GM12878 (cell line): Measurements from ENCODE around the gene BEST4. TPM values are rescaled to one million over a fixed set of nuclear protein-coding genes. Genes with fewer than 3 reads are reported as not detected.
A peak's percentile ranks its signal among the peaks of the same experiment; 100 is the strongest.
"Not testable (repeated sequence)": the region's sequence is repeated elsewhere in the genome, so short reads cannot be mapped to it uniquely, and the experiment has no call there.

Source experiments
- ATAC-seq: fragments of 200-7000 bp; cut with Tn5 transposase; 3 replicates; pipeline ENCODE4 v1.9.1; 2020; ENCODE audit warnings: mild to moderate bottlenecking, moderate library complexity
- BruUV-seq: library from RNA; stranded (reverse); fragments of 400-500 nt; replicated peaks from 2 replicates; lab custom pipeline; 2021; lab: Mats Ljungman, UMichigan
- CTCF ChIA-PET: fragments of 300-600 bp; sonication (Branson Sonifier 250); formaldehyde crosslinking; extraction: SDS; loops from one replicate; lab custom pipeline; 2021; ENCODE audit warnings: inconsistent platforms; lab: Yijun Ruan, JAX
- POLR2A ChIA-PET: fragments of 350-600 bp; formaldehyde crosslinking; extraction: SDS; loops from one replicate; lab custom pipeline; 2021; ENCODE audit warnings: inconsistent platforms; lab: Charles Lee
- RAD21 ChIA-PET: fragments of 300-600 bp; sonication (Branson Sonifier 250); formaldehyde crosslinking; loops from one replicate; lab custom pipeline; 2023; ENCODE audit warnings: antibody characterized with exemption; ENCODE audit not compliant: unreplicated experiment; lab: Charles Lee
- SMC1A ChIA-PET: fragments of 300-600 bp; sonication (Branson Sonifier 250); formaldehyde crosslinking; loops from one replicate; lab custom pipeline; 2023; ENCODE audit not compliant: unreplicated experiment, uncharacterized antibody; lab: Charles Lee
- DNase-seq: peaks from one replicate; pipeline ENCODE4 v3.0.0-alpha.2; 2011; ENCODE audit warnings: low read depth, low spot score
- FAIRE-seq: peaks from 3 replicates; lab custom pipeline; 2011; peaks lifted over from hg19 to GRCh38; lab: Jason Lieb, UNC
- H2AFZ ChIP-seq: 2 replicates; pipeline ENCODE4 v1.6.0; 2011; ENCODE audit warnings: low read depth, low read length, control low read depth; ENCODE audit not compliant: control insufficient read depth
- H3K27ac ChIP-seq: 2 replicates; pipeline ENCODE4 v1.5.1; 2011; ENCODE audit warnings: control low read depth; ENCODE audit not compliant: control insufficient read depth, insufficient read depth
- H3K27me3 ChIP-seq, 2 experiments: replicated peaks in 1 of 2; 2 replicates each; pipeline versions ENCODE4 v1.6.0 to v1.6.1; 2011; ENCODE audit warnings: low read length in 1 of 2; ENCODE audit not compliant: control insufficient read depth in 2 of 2, insufficient read depth in 2 of 2
- H3K36me3 ChIP-seq, 2 experiments: 2 replicates each; pipeline ENCODE4 v1.5.1; 2011; ENCODE audit warnings: low read length in 1 of 2; ENCODE audit not compliant: control insufficient read depth in 2 of 2, insufficient read depth in 2 of 2
- H3K4me1 ChIP-seq: 2 replicates; pipeline ENCODE4 v1.6.1; 2011; ENCODE audit warnings: mild to moderate bottlenecking, low read length, moderate library complexity, mixed read lengths; ENCODE audit not compliant: control insufficient read depth, insufficient read depth
- H3K4me2 ChIP-seq: 2 replicates; pipeline ENCODE4 v1.6.0; 2011; ENCODE audit warnings: control low read depth; ENCODE audit not compliant: control insufficient read depth, insufficient read depth
- H3K4me3 ChIP-seq: fragments of 200-600 bp; sonication (generic); 2 replicates; pipeline ENCODE4 v1.5.1; 2016
- H3K79me2 ChIP-seq: 2 replicates; pipeline ENCODE4 v1.6.0; 2011; ENCODE audit warnings: low read length; ENCODE audit not compliant: control insufficient read depth, insufficient read depth
- H3K9ac ChIP-seq: 2 replicates; pipeline ENCODE4 v1.8.0; 2011; ENCODE audit warnings: low read length, control low read depth, mixed read lengths; ENCODE audit not compliant: control insufficient read depth, insufficient read depth
- H3K9me3 ChIP-seq: replicated peaks from 3 replicates; pipeline ENCODE4 v1.5.1; 2011; ENCODE audit warnings: mild to moderate bottlenecking, low read length; ENCODE audit not compliant: control insufficient read depth, insufficient read depth
- H4K20me1 ChIP-seq: 2 replicates; pipeline ENCODE4 v1.6.0; 2011; ENCODE audit not compliant: control insufficient read depth, insufficient read depth
- ELK1 ChIP-seq: IDR thresholded peaks from 2 replicates; pipeline ENCODE4 v1.6.1; 2012; ENCODE audit warnings: low read depth, low read length, improper control_type of control experiment
- IKZF2 ChIP-seq, 2 experiments: fragments of 450-650 bp; IDR thresholded peaks; 2 replicates each; pipeline ENCODE4 v1.6.1; 2017; ENCODE audit warnings: mild to moderate bottlenecking in 2 of 2, moderate library complexity in 2 of 2
- MLLT1 ChIP-seq: fragments of 450-650 bp; IDR thresholded peaks from 2 replicates; pipeline ENCODE4 v1.6.1; 2016; ENCODE audit warnings: mild to moderate bottlenecking
- NFXL1 ChIP-seq: fragments of 450-650 bp; IDR thresholded peaks from 2 replicates; pipeline ENCODE4 v1.6.1; 2017; ENCODE audit warnings: antibody characterized with exemption, mild to moderate bottlenecking, borderline replicate concordance
- NFYA ChIP-seq: IDR thresholded peaks from 2 replicates; pipeline ENCODE4 v1.6.1; 2011; ENCODE audit warnings: low read depth, mild to moderate bottlenecking, low read length, improper control_type of control experiment, borderline replicate concordance
- PAX8 ChIP-seq: fragments of 450-650 bp; IDR thresholded peaks from 2 replicates; pipeline ENCODE4 v1.6.1; 2017; ENCODE audit warnings: mild to moderate bottlenecking, moderate library complexity
- ZSCAN29 ChIP-seq: fragments of 450-650 bp; IDR thresholded peaks from 2 replicates; pipeline ENCODE4 v1.6.1; 2017; ENCODE audit warnings: mild to moderate bottlenecking, moderate library complexity
- WGBS: methylation state at CpG from one replicate; pipeline ENCODE4 v1.1.6; 2016; ENCODE audit warnings: low lambda C conversion rate; ENCODE audit not compliant: insufficient replicate concordance, insufficient coverage; ENCODE audit errors: missing lambda C conversion rate; 5-methylcytosine and 5-hydroxymethylcytosine counted together
- in situ Hi-C: fragments of 300-500 bp; cut with MboI; formaldehyde crosslinking; loops from 9 replicates; pipeline ENCODE4 v1.14.3; 2018; ENCODE audit warnings: mixed read lengths
- intact Hi-C: fragments of 100-400 bp; cut with micrococcal nuclease; formaldehyde crosslinking; loops from one replicate; pipeline ENCODE4 v1.14.2; 2022; ENCODE audit not compliant: unreplicated experiment
- polyA plus RNA-seq, 11 experiments: library from polyadenylated mRNA; depleted of rRNA in 4 of 11; unstranded in 6 of 11; stranded (reverse) in 5 of 11; fragments of >200 nt; fragmentation: Nextera tagmentation in 4 of 11; fragmentation: Illumina TruSeq in 1 of 11; extraction: Ambion mirVana in 4 of 11; extraction: Trizol in 1 of 11; gene quantifications; 1 replicate in 1 of 11; 2 replicates in 10 of 11; pipeline versions ENCODE4 v1.2.1 to v1.2.3, GENCODE V29; 2011 to 2016; ENCODE audit warnings: inconsistent platforms in 2 of 11, missing spikeins in 2 of 11, low read depth in 1 of 11
- total RNA-seq, 4 experiments: library from RNA; depleted of rRNA in 3 of 4; stranded (reverse); fragments of >200 nt in 3 of 4; fragmentation: Illumina TruSeq in 1 of 4; extraction: Trizol in 1 of 4; gene quantifications; 2 replicates each; pipeline versions ENCODE4 v1.2.1 to v1.2.3, GENCODE V29; 2013 to 2021

The BEST4 gene
- total and polyA plus RNA-seq, 10 of the 15 experiments (the other 5 are each of a cell fraction or from before 2014, with no cell fraction given): 0.06 to 1.3 (median 0.42) TPM

DNA sequence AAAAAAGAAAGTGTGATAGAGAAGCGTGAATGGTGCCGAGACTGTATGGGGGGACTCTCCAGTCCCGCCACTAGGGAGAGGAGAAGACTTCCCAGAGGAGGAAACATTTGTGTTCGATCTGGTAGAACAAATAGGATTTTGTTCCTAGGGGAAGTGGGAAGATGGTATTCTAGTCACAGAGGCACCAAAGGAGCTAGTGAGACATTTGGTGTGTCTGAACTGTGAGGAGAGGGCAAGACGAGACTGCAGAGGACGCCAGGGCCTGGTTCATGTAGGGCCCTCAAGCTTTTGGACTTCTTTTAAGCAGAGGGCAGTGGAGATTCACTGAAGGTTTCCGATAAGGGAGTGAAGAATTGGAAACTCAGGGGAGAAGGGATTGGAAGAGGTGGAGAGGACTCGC is 23.3 kb upstream of the BEST4 start:
- no TSS peak for BruUV-seq
- WGBS: 83% methylated on average over 8 of the region's 8 CpGs
- Histone ChIP-seq H4K20me1 (no peaks in the 10 kb centered on the region), H3K4me3 (no peak overlapping the region), H3K9me3 (no peaks in the 10 kb centered on the region), H3K4me1 (peaks cover 49% of the 10 kb centered on the region), H3K79me2 (no peaks in the 10 kb centered on the region), H3K27me3 (no peaks in the 10 kb centered on the region), H2AFZ (no peak overlapping the region; the same call in 1 of the 2 replicates), H3K36me3 (no peaks in the 10 kb centered on the region; a peak in 1 of 4 replicates), H3K27ac (no peak overlapping the region; the same call in 1 of the 2 replicates), H3K4me2 (no peak overlapping the region), H3K9ac (no peak overlapping the region)
- in situ Hi-C loops: no loop called here
- TF ChIP-seq ELK1 (no peak), NFYA (no peak), PAX8 (no peak), NFXL1 (no peak), ZSCAN29 (no peak)
- intact Hi-C loops: no loop called here
- ChIA-PET SMC1A (interaction anchor here (4.6 kb wide), 1 partner anchor 9 kb away, joined by 52 read pairs; no protein-coding TSS in a partner anchor), CTCF (interaction anchor here (1.0 to 1.8 kb wide), 2 partner anchors 8 to 11 kb away, joined by 3 to 6 read pairs; partner anchors contain the start of gene PLK3), POLR2A (interaction anchor here (0.7 to 5.1 kb wide), 5 partner anchors 7 to 492 kb away, joined by 3 to 51 read pairs (median 6); partner anchors contain the start of genes PLK3 and RNU5D-1), RAD21 (interaction anchor here (0.7 kb wide), 1 partner anchor 88 kb away, joined by 3 read pairs; no protein-coding TSS in a partner anchor)
- DNase-seq: no peak
- no peak for ATAC-seq
- no peak for FAIRE-seq

DNA sequence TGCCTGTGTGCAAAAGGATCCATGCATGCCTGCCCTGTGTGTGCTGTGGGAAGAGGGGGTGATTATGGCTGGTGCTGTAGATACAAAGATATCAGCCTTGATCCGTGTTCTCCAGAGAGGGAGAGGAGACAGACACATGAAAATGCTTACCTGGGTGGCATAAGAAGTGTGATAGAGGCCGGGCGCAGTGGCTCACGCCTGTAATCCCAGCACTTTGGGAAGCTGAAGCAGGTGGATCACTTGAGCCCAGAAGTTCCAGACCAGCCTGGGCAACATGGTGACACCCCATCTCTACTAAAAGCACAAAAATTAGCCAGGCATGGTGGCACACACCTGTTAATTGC is 22.8 kb upstream of the BEST4 start:
- H3K79me2 ChIP-seq, ATAC-seq, BruUV-seq, H4K20me1 ChIP-seq, H2AFZ ChIP-seq, H3K36me3 ChIP-seq, H3K27me3 ChIP-seq, DNase-seq, intact Hi-C loops, H3K4me3 ChIP-seq, H3K9me3 ChIP-seq, in situ Hi-C loops: not testable (repeated sequence)
- peak overlapping the region; percentile 22; the same call in 1 of the 2 replicates for H3K9ac ChIP-seq
- TF ChIP-seq IKZF2 (IDR thresholded peaks at IDR 0.05) (peak in 1 of 2 experiments; percentile 6; a peak in 1 of 4 replicates), MLLT1 (peak; percentile 46; the same call in 1 of the 2 replicates)
- peak overlapping the region; percentile 71; the same call in 1 of the 2 replicates for H3K4me2 ChIP-seq
- ChIA-PET SMC1A (interaction anchor here (4.6 kb wide), 1 partner anchor 9 kb away, joined by 52 read pairs; no protein-coding TSS in a partner anchor), POLR2A (interaction anchor here (0.7 to 5.1 kb wide), 6 partner anchors 8 to 493 kb away, joined by 3 to 51 read pairs (median 6); partner anchors contain the start of genes PLK3 and RNU5D-1), CTCF (interaction anchor here (1.0 to 1.8 kb wide), 3 partner anchors 8 to 80 kb away, joined by 3 to 11 read pairs (median 6); partner anchors contain the start of genes PLK3 and RNU5D-1), RAD21 (interaction anchor here (1.6 to 3.5 kb wide), 3 partner anchors 11 to 88 kb away, joined by 4 to 30 read pairs (median 21); partner anchors contain the start of gene PLK3)
- H3K27ac ChIP-seq: peak overlapping the region; percentile 95
- FAIRE-seq: peak; percentile 27
- H3K4me1 ChIP-seq: peaks cover 52% of the 10 kb centered on the region
- WGBS: 73% methylated on average over 4 of the region's 4 CpGs
